ENCODE measurements around the gene NPR2. TPM values are rescaled to one million over a fixed set of nuclear protein-coding genes. Genes with fewer than 3 reads are reported as not detected.

Gene NPR2
- total RNA-seq, 1 experiment from 2014 or later: 40.5 TPM

- Mint-ChIP-seq H3K4me1 (ENCODE audit: low read depth, unreplicated experiment) (peaks cover 8% of the 10 kb centered on the region), H3K4me3 (ENCODE audit: unreplicated experiment) (no peak overlapping the region), H3K9me3 (ENCODE audit: unreplicated experiment) (no peaks in the 10 kb centered on the region), H3K27me3 (ENCODE audit: insufficient read depth, unreplicated experiment) (no peaks in the 10 kb centered on the region), H3K27ac (ENCODE audit: unreplicated experiment) (no peak overlapping the region), H3K36me3 (ENCODE audit: insufficient read depth, unreplicated experiment) (no peaks in the 10 kb centered on the region)
- no peak for TF ChIP-seq CTCF (IDR thresholded peaks at IDR 0.05; ENCODE audit: insufficient read depth in 1 of 2, low read depth in 1 of 2, low read length in 1 of 2, severe bottlenecking in 1 of 2, unreplicated experiment in 1 of 2)
- intact Hi-C loops (cut with micrococcal nuclease; ENCODE audit: unreplicated experiment): no loop called here
- no TSS peak for BruUV-seq (replicated peaks)
- H3K4me1 ChIP-seq: no peaks in the 10 kb centered on the region
- H3K4me3 ChIP-seq (ENCODE audit: low read depth, low read length): no peak overlapping the region
- DNase-seq: no peak
- no peaks in the 10 kb centered on the region for H3K27me3 ChIP-seq (replicated peaks; ENCODE audit: control insufficient read depth, insufficient read depth, low read length)
- ChIA-PET CTCF (no interaction called here), POLR2A (no interaction called here)
- H3K36me3 ChIP-seq (ENCODE audit: control insufficient read depth, insufficient read depth, low read length): no peaks in the 10 kb centered on the region
- no peaks in the 10 kb centered on the region for H3K9me3 ChIP-seq
Measured at GRCh38 chr9:35763803-35764202, 27.6 kb upstream of the NPR2 start.

GRCh38 chr9:35766997-35767396 is 24.4 kb upstream of the NPR2 start:
- Histone ChIP-seq H3K4me3 (ENCODE audit: low read depth, low read length) (no peak overlapping the region), H3K9me3 (no peaks in the 10 kb centered on the region), H3K4me1 (peaks cover 12% of the 10 kb centered on the region), H3K27me3 (replicated peaks; ENCODE audit: control insufficient read depth, insufficient read depth, low read length) (no peaks in the 10 kb centered on the region), H3K36me3 (ENCODE audit: control insufficient read depth, insufficient read depth, low read length) (no peaks in the 10 kb centered on the region)
- no peak for TF ChIP-seq CTCF (IDR thresholded peaks at IDR 0.05; ENCODE audit: insufficient read depth in 1 of 2, low read depth in 1 of 2, low read length in 1 of 2, severe bottlenecking in 1 of 2, unreplicated experiment in 1 of 2)
- no peak for DNase-seq
- no peak overlapping the region for H3K27ac Mint-ChIP-seq (ENCODE audit: unreplicated experiment)
- intact Hi-C loops (cut with micrococcal nuclease; ENCODE audit: unreplicated experiment): no loop called here
- no peaks in the 10 kb centered on the region for H3K27me3 Mint-ChIP-seq (ENCODE audit: insufficient read depth, unreplicated experiment)
- no peaks in the 10 kb centered on the region for H3K9me3 Mint-ChIP-seq (ENCODE audit: unreplicated experiment)
- POLR2A ChIA-PET: no interaction called here
- BruUV-seq (replicated peaks): no TSS peak
- no peaks in the 10 kb centered on the region for H3K36me3 Mint-ChIP-seq (ENCODE audit: insufficient read depth, unreplicated experiment)
- H3K4me3 Mint-ChIP-seq (ENCODE audit: unreplicated experiment): no peak overlapping the region
- H3K4me1 Mint-ChIP-seq (ENCODE audit: low read depth, unreplicated experiment): no peaks in the 10 kb centered on the region
- CTCF ChIA-PET: no interaction called here

GRCh38 chr9:35767458-35767857 is 23.9 kb upstream of the NPR2 start:
- ChIA-PET POLR2A (no interaction called here), CTCF (no interaction called here)
- no peaks in the 10 kb centered on the region for H3K4me1 Mint-ChIP-seq (ENCODE audit: low read depth, unreplicated experiment)
- Histone ChIP-seq H3K9me3 (no peaks in the 10 kb centered on the region), H3K27me3 (replicated peaks; ENCODE audit: control insufficient read depth, insufficient read depth, low read length) (no peaks in the 10 kb centered on the region), H3K4me3 (ENCODE audit: low read depth, low read length) (no peak overlapping the region), H3K36me3 (ENCODE audit: control insufficient read depth, insufficient read depth, low read length) (no peaks in the 10 kb centered on the region), H3K4me1 (peaks cover 16% of the 10 kb centered on the region)
- BruUV-seq (replicated peaks): no TSS peak
- intact Hi-C loops (cut with micrococcal nuclease; ENCODE audit: unreplicated experiment): no loop called here
- no peaks in the 10 kb centered on the region for H3K36me3 Mint-ChIP-seq (ENCODE audit: insufficient read depth, unreplicated experiment)
- no peak for TF ChIP-seq CTCF (IDR thresholded peaks at IDR 0.05; ENCODE audit: insufficient read depth in 1 of 2, low read depth in 1 of 2, low read length in 1 of 2, severe bottlenecking in 1 of 2, unreplicated experiment in 1 of 2)
- no peaks in the 10 kb centered on the region for H3K9me3 Mint-ChIP-seq (ENCODE audit: unreplicated experiment)
- H3K4me3 Mint-ChIP-seq (ENCODE audit: unreplicated experiment): no peak overlapping the region
- DNase-seq: no peak
- H3K27me3 Mint-ChIP-seq (ENCODE audit: insufficient read depth, unreplicated experiment): no peaks in the 10 kb centered on the region
- no peak overlapping the region for H3K27ac Mint-ChIP-seq (ENCODE audit: unreplicated experiment)

All from Caco-2 (cell line).